Prostate gland (tissue), 2 donors: Measurements from ENCODE around the gene APOC1. TPM values are rescaled to one million over a fixed set of nuclear protein-coding genes. Genes with fewer than 3 reads are reported as not detected.

Source experiments
- DNase-seq: peaks from one replicate; pipeline ENCODE4 v3.0.0-alpha.2; 2019; ENCODE audit warnings: low spot score
- H3K27ac ChIP-seq, 2 donors: fragments of 200-600 bp; sonication (generic); 2 replicates each; pipeline ENCODE4 v1.5.1; 2017 to 2019
- H3K27me3 ChIP-seq: fragments of 200-600 bp; sonication (generic); replicated peaks from 2 replicates; pipeline ENCODE4 v1.5.1; 2019; ENCODE audit not compliant: insufficient read depth
- H3K36me3 ChIP-seq, 2 donors: fragments of 200-600 bp; sonication (generic); 1 replicate in 1 of 2; 2 replicates in 1 of 2; pipeline versions ENCODE4 v1.5.1 to v1.8.1; 2017 to 2019
- H3K4me1 ChIP-seq: fragments of 200-600 bp; sonication (generic); replicated peaks from 2 replicates; pipeline ENCODE4 v1.5.1; 2019
- H3K4me3 ChIP-seq, 2 donors: fragments of 200-600 bp; sonication (generic); 2 replicates each; pipeline ENCODE4 v1.5.1; 2017 to 2019
- H3K9me3 ChIP-seq: fragments of 200-600 bp; sonication (generic); 2 replicates; pipeline ENCODE4 v1.5.1; 2017
- CTCF ChIP-seq, 4 experiments: fragments of 200-600 bp in 2 of 4; fragments of 450-650 bp in 2 of 4; sonication (generic) in 2 of 4; IDR thresholded peaks; 1 replicate in 3 of 4; 2 replicates in 1 of 4; pipeline ENCODE4 v1.5.1; 2016 to 2019; ENCODE audit warnings: antibody characterized with exemption in 4 of 4, mild to moderate bottlenecking in 2 of 4, moderate library complexity in 2 of 4
- POLR2A ChIP-seq: fragments of 450-650 bp; IDR thresholded peaks from one replicate; pipeline ENCODE4 v1.6.1; 2016; ENCODE audit warnings: antibody characterized with exemption, mild to moderate bottlenecking
- POLR2AphosphoS5 ChIP-seq: sonication (generic); formaldehyde crosslinking; IDR thresholded peaks from one replicate; pipeline ENCODE4 v1.6.1; 2017; ENCODE audit warnings: antibody characterized with exemption
- WGBS: methylation state at CpG from one replicate; pipeline ENCODE4 v1.1.5; 2018; 5-methylcytosine and 5-hydroxymethylcytosine counted together
- intact Hi-C: fragments of 100-400 bp; cut with DNase I; formaldehyde crosslinking; loops from one replicate; pipeline ENCODE4 v1.14.2; 2022
- total RNA-seq, 2 donors: library from RNA; depleted of rRNA; stranded (reverse); fragments of >200 nt; gene quantifications; one replicate each; pipeline ENCODE4 v1.1.0, GENCODE V29; 2016

Gene APOC1
- total RNA-seq, 2 donors from 2014 or later: 7.3 to 80.1 TPM

- 90% methylated on average over 17 of the region's 18 CpGs for WGBS
- Histone ChIP-seq H3K4me1 (peaks cover 16% of the 10 kb centered on the region), H3K4me3 (no peak overlapping the region), H3K9me3 (no peaks in the 10 kb centered on the region), H3K27me3 (no peaks in the 10 kb centered on the region), H3K36me3 (peaks cover 12 to 14% of the 10 kb centered on the region in 2 donors), H3K27ac (no peak overlapping the region)
- DNase-seq: no peak
- TF ChIP-seq POLR2AphosphoS5: no peak
- TF ChIP-seq POLR2A: no peak
- no peak for TF ChIP-seq CTCF (IDR thresholded peaks at IDR 0.05)
- intact Hi-C loops: no loop called here
Observed at GRCh38 chr19:44893332-44894051, 20.9 kb upstream of the APOC1 start.

GRCh38 chr19:44894052-44894400 is 20.4 kb upstream of the APOC1 start:
- 89% methylated on average over 6 of the region's 6 CpGs for WGBS
- DNase-seq: no peak
- H3K4me1 ChIP-seq: peaks cover 16% of the 10 kb centered on the region
- intact Hi-C loops: no loop called here
- TF ChIP-seq POLR2AphosphoS5: no peak
- no peak for TF ChIP-seq CTCF (IDR thresholded peaks at IDR 0.05)
- TF ChIP-seq POLR2A: no peak
- no peaks in the 10 kb centered on the region for H3K27me3 ChIP-seq
- no peak overlapping the region for H3K27ac ChIP-seq
- no peaks in the 10 kb centered on the region for H3K9me3 ChIP-seq
- no peak overlapping the region for H3K4me3 ChIP-seq
- H3K36me3 ChIP-seq: peaks cover 12 to 14% of the 10 kb centered on the region in 2 donors

- Histone ChIP-seq H3K36me3 (peaks cover 12 to 14% of the 10 kb centered on the region in 2 donors), H3K4me3 (no peak overlapping the region), H3K27ac (no peak overlapping the region), H3K27me3 (no peaks in the 10 kb centered on the region), H3K4me1 (peaks cover 12% of the 10 kb centered on the region), H3K9me3 (no peaks in the 10 kb centered on the region)
- intact Hi-C loops: no loop called here
- no peak for DNase-seq
- 86% methylated on average over 9 of the region's 9 CpGs for WGBS
- TF ChIP-seq POLR2A: no peak
- TF ChIP-seq POLR2AphosphoS5: no peak
- TF ChIP-seq CTCF (IDR thresholded peaks at IDR 0.05): no peak
Observed at GRCh38 chr19:44894946-44895345, 19.5 kb upstream of the APOC1 start.

GRCh38 chr19:44897835-44898234 is 16.6 kb upstream of the APOC1 start:
- Histone ChIP-seq H3K9me3 (no peaks in the 10 kb centered on the region), H3K27me3 (no peaks in the 10 kb centered on the region), H3K4me3 (no peak overlapping the region), H3K27ac (no peak overlapping the region), H3K36me3 (peaks cover 12 to 14% of the 10 kb centered on the region in 2 donors), H3K4me1 (no peaks in the 10 kb centered on the region)
- no peak for DNase-seq
- no peak for TF ChIP-seq CTCF (IDR thresholded peaks at IDR 0.05)
- TF ChIP-seq POLR2AphosphoS5: no peak
- TF ChIP-seq POLR2A: no peak
- WGBS: 89% methylated on average over 8 of the region's 8 CpGs
- intact Hi-C loops: no loop called here
